ENCODE results near the gene HEXIM2. TPM values are rescaled to one million over a fixed set of nuclear protein-coding genes. Genes with fewer than 3 reads are reported as not detected.

The HEXIM2 gene
- total RNA-seq, 2 experiments from 2014 or later, result 1.3 to 1.5 TPM

- Histone ChIP-seq H3K9me3 (ENCODE audit: control insufficient read depth in 1 of 2, insufficient read depth in 1 of 2, low read length in 2 of 2) (no peaks in the 10 kb centered on the region), H3K4me3 (ENCODE audit: low read length) (peak within 1 kb of the TSS; percentile 87), H3K4me1 (ENCODE audit: insufficient read depth, low read length) (peaks cover 37% of the 10 kb centered on the region), H3K27me3 (ENCODE audit: control insufficient read depth in 1 of 2, insufficient read depth in 2 of 2, low read length in 2 of 2) (no peaks in the 10 kb centered on the region), H3K27ac (ENCODE audit: low read depth in 1 of 2, low read length in 2 of 2) (peak within 1 kb of the TSS; percentile 43 to 58), H3K36me3 (ENCODE audit: insufficient read depth, low read length) (peaks cover 11% of the 10 kb centered on the region)
- DNase-seq, result peak; percentile 94 to 99 (median 98)
- ChIA-PET CTCF (interaction anchor here (0.6 to 3.8 kb wide), 49 partner anchors 9 to 274 kb away, joined by 3 to 168 read pairs (median 5); partner anchors contain the start of genes C1QL1, HEXIM1, HEXIM2 and MAP3K14), POLR2A (interaction anchor here (0.6 to 7.7 kb wide), 16 partner anchors 10 to 215 kb away, joined by 3 to 192 read pairs (median 5); partner anchors contain the start of genes HEXIM1, HEXIM2, MAP3K14 and NMT1)
- TF ChIP-seq CTCF (IDR thresholded peaks at IDR 0.05), result peak; percentile 100
- Mint-ChIP-seq H3K36me3 (ENCODE audit: low read depth) (peaks cover 6% of the 10 kb centered on the region), H3K4me1 (ENCODE audit: low read depth) (peaks cover 26% of the 10 kb centered on the region), H3K27ac (peak within 1 kb of the TSS; percentile 85), H3K9me3 (no peaks in the 10 kb centered on the region), H3K27me3 (no peaks in the 10 kb centered on the region), H3K4me3 (peak within 1 kb of the TSS; percentile 94)
- peak; percentile 88 for ATAC-seq (ENCODE audit: poor library complexity)
- intact Hi-C loops (cut with DNase I, micrococcal nuclease), result loop anchor here (1.0 to 2.0 kb wide), 6 partner anchors 13 to 250 kb away; partner anchors contain the start of genes HEXIM1 (in 2 of the 2) and HEXIM2 (in 1 of the 2)
Observed at GRCh38 chr17:45135192-45135977, 26.3 kb upstream of the HEXIM2 start, which contains the start of gene ACBD4. TSS of gene ACBD4 (plus strand) at chr17:45135687. CDS start at chr17:45136145, 458 bp downstream.

- no peak for ATAC-seq (ENCODE audit: poor library complexity)
- H3K27ac Mint-ChIP-seq, result peak overlapping the region; percentile 85
- intact Hi-C loops (cut with DNase I, micrococcal nuclease), result loop anchor here (1.0 to 2.0 kb wide), 6 partner anchors 12 to 249 kb away; partner anchors contain the start of genes HEXIM1 (in 2 of the 2) and HEXIM2 (in 1 of the 2)
- H3K4me1 Mint-ChIP-seq (ENCODE audit: low read depth), result peaks cover 29% of the 10 kb centered on the region
- Histone ChIP-seq H3K27me3 (ENCODE audit: control insufficient read depth in 1 of 2, insufficient read depth in 2 of 2, low read length in 2 of 2) (no peaks in the 10 kb centered on the region), H3K9me3 (ENCODE audit: control insufficient read depth in 1 of 2, insufficient read depth in 1 of 2, low read length in 2 of 2) (no peaks in the 10 kb centered on the region), H3K4me3 (ENCODE audit: low read length) (peak overlapping the region; percentile 87), H3K27ac (ENCODE audit: low read depth in 1 of 2, low read length in 2 of 2) (peak overlapping the region; percentile 43 to 58), H3K36me3 (ENCODE audit: insufficient read depth, low read length) (peaks cover 11% of the 10 kb centered on the region), H3K4me1 (ENCODE audit: insufficient read depth, low read length) (peaks cover 38% of the 10 kb centered on the region)
- no peaks in the 10 kb centered on the region for H3K27me3 Mint-ChIP-seq
- no peak for TF ChIP-seq CTCF (IDR thresholded peaks at IDR 0.05)
- DNase-seq, result peak in 2 of 14 experiments; percentile 22 to 33
- H3K4me3 Mint-ChIP-seq, result peak overlapping the region; percentile 94
- H3K9me3 Mint-ChIP-seq, result no peaks in the 10 kb centered on the region
- peaks cover 6% of the 10 kb centered on the region for H3K36me3 Mint-ChIP-seq (ENCODE audit: low read depth)
- ChIA-PET CTCF (interaction anchor here (0.6 to 3.8 kb wide), 42 partner anchors 8 to 274 kb away, joined by 3 to 168 read pairs (median 7); partner anchors contain the start of genes HEXIM1, HEXIM2, MAP3K14 and NMT1), POLR2A (interaction anchor here (0.6 to 7.7 kb wide), 15 partner anchors 9 to 181 kb away, joined by 3 to 192 read pairs (median 5); partner anchors contain the start of genes HEXIM1, HEXIM2, MAP3K14 and NMT1)
Observed at GRCh38 chr17:45135978-45136791, 25.5 kb upstream of the HEXIM2 start.

Measured in CD4-positive, alpha-beta T cell (primary cell).